Smooth muscle cell (in vitro differentiated cells): ENCODE results near the gene KAZN. TPM values are rescaled to one million over a fixed set of nuclear protein-coding genes. Genes with fewer than 3 reads are reported as not detected.
A peak's percentile ranks its signal among the peaks of the same experiment; 100 is the strongest.

Source experiments
- DNase-seq: peaks from one replicate; lab custom pipeline; 2025; ENCODE audit not compliant: unreplicated experiment; lab: John Stamatoyannopoulos, UW
- H2AFZ ChIP-seq: fragments of 200-600 bp; sonication (generic); 2 replicates; pipeline ENCODE4 v1.6.0; 2016; ENCODE audit warnings: antibody characterized with exemption, low read depth, mild to moderate bottlenecking
- H3F3A ChIP-seq: fragments of 200-600 bp; sonication (generic); 2 replicates; pipeline ENCODE4 v1.6.0; 2017; ENCODE audit warnings: antibody characterized with exemption, low read depth
- H3K27ac ChIP-seq: fragments of 200-600 bp; sonication (generic); 2 replicates; pipeline ENCODE4 v1.5.1; 2016; ENCODE audit warnings: low read depth, mild to moderate bottlenecking
- H3K27me3 ChIP-seq: fragments of 200-600 bp; sonication (generic); 2 replicates; pipeline ENCODE4 v1.6.1; 2016; ENCODE audit warnings: low read depth, mild to moderate bottlenecking
- H3K36me3 ChIP-seq: fragments of 200-600 bp; sonication (generic); 2 replicates; pipeline ENCODE4 v1.5.1; 2016; ENCODE audit warnings: low read depth
- H3K4me1 ChIP-seq: fragments of 200-600 bp; sonication (generic); 2 replicates; pipeline ENCODE4 v1.5.1; 2016; ENCODE audit warnings: low read depth
- H3K4me2 ChIP-seq: fragments of 200-600 bp; sonication (generic); 2 replicates; pipeline ENCODE4 v1.6.0; 2016; ENCODE audit warnings: mild to moderate bottlenecking
- H3K4me3 ChIP-seq: fragments of 200-600 bp; sonication (generic); 2 replicates; pipeline ENCODE4 v1.5.1; 2016; ENCODE audit warnings: mild to moderate bottlenecking
- H3K79me2 ChIP-seq: fragments of 200-600 bp; sonication (generic); 2 replicates; pipeline ENCODE4 v1.6.0; 2016; ENCODE audit warnings: low read depth, mild to moderate bottlenecking
- H3K9ac ChIP-seq: fragments of 200-600 bp; sonication (generic); 2 replicates; pipeline ENCODE4 v1.6.0; 2016; ENCODE audit warnings: low read depth
- H3K9me3 ChIP-seq: fragments of 200-600 bp; sonication (generic); replicated peaks from 2 replicates; pipeline ENCODE4 v1.5.1; 2016; ENCODE audit warnings: low read depth
- H4K20me1 ChIP-seq: fragments of 200-600 bp; sonication (generic); 2 replicates; pipeline ENCODE4 v1.6.0; 2016; ENCODE audit warnings: low read depth
- WGBS: methylation state at CpG from one replicate; pipeline ENCODE4 v1.1.7; 2016; ENCODE audit warnings: low lambda C conversion rate; 5-methylcytosine and 5-hydroxymethylcytosine counted together
- polyA plus RNA-seq: library from polyadenylated mRNA; unstranded; fragments of >200 nt; fragmentation: Nextera tagmentation; extraction: Ambion mirVana; gene quantifications from 2 replicates; pipeline ENCODE4 v1.2.1, GENCODE V29; 2016
- total RNA-seq: library from RNA; depleted of rRNA; stranded (reverse); fragments of >200 nt; gene quantifications from 2 replicates; pipeline ENCODE4 v1.2.3, GENCODE V29; 2014
- TF ChIP-seq, protein P1 (sequence below): fragments of 200-600 bp; sonication (generic); IDR thresholded peaks from 2 replicates; pipeline ENCODE4 v1.5.1; 2017; ENCODE audit warnings: borderline replicate concordance, mild to moderate bottlenecking, antibody characterized with exemption; ENCODE audit not compliant: insufficient read depth, poor library complexity, severe bottlenecking

KAZN gene
- total and polyA plus RNA-seq, 2 experiments from 2014 or later: 6.3 to 8.2 TPM

DNA sequence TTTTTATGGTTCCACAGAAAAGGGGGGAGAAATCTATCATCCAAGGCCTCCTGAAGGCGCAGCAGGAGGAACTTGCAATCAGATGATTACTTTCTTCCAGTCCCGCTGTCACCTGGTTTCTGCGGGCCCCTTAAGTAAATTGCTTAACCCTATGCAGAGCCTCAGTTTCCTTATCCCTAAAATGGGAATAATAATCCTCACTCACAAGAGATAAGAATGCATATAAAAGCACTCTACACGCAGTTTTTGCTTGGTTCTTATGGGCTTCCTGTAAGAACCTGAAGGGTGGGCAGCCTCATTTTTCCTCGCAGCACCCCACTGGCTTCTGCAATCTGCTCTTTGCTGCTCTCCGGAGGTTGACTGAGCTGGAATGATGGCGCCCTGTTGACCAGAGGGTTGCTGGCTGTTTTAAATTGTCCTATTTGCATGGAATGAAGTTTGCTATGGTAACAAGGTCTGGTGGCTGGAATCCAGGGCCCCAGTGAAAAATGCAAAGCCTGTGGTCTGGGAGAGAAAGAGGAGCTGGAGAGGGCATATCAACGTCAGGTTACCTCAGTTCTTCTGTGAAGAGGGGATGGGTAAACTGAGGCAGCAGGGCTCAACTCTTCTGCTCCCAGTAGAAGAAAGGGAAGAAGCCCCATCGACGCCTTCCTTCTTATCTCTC, 1.0 kb upstream of the KAZN start:
- Histone ChIP-seq H3K4me1 (peaks cover 35% of the 10 kb centered on the region), H3F3A (no peaks in the 10 kb centered on the region), H3K9ac (no peak overlapping the region), H2AFZ (peak overlapping the region; percentile 71), H3K36me3 (no peaks in the 10 kb centered on the region), H4K20me1 (no peaks in the 10 kb centered on the region), H3K4me2 (peak overlapping the region; percentile 97), H3K4me3 (peak overlapping the region; percentile 65), H3K27ac (no peak overlapping the region), H3K9me3 (no peaks in the 10 kb centered on the region), H3K79me2 (no peaks in the 10 kb centered on the region), H3K27me3 (peaks cover 71% of the 10 kb centered on the region)
- TF ChIP-seq, protein P1, sequence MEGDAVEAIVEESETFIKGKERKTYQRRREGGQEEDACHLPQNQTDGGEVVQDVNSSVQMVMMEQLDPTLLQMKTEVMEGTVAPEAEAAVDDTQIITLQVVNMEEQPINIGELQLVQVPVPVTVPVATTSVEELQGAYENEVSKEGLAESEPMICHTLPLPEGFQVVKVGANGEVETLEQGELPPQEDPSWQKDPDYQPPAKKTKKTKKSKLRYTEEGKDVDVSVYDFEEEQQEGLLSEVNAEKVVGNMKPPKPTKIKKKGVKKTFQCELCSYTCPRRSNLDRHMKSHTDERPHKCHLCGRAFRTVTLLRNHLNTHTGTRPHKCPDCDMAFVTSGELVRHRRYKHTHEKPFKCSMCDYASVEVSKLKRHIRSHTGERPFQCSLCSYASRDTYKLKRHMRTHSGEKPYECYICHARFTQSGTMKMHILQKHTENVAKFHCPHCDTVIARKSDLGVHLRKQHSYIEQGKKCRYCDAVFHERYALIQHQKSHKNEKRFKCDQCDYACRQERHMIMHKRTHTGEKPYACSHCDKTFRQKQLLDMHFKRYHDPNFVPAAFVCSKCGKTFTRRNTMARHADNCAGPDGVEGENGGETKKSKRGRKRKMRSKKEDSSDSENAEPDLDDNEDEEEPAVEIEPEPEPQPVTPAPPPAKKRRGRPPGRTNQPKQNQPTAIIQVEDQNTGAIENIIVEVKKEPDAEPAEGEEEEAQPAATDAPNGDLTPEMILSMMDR: no peak
- WGBS: 37% methylated on average over 10 of the region's 10 CpGs
- DNase-seq: no peak

DNA sequence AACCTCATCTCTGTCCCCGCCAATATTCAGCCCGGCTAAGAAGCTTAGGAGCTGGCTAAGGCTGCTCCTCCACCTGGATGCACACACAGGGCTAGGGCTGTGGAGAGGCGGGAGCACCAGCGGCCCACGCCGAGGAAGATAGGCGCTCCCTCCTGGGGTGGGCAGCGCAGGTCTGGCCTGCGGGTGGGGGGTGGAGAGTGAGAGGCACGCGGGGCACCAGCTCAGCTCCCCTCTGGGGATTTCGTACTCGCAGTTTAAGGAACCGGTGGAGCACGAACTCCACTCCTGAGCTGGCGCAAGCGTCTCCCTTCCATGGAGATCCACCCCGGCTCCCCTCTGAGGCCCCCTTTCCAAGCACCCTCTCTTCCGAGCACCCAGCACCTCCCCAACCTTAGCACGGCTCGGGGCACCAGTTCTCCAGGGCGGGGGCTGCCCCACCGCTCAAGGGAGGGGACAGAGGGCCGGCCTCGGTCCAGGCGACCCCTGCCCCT, 433 bp upstream of the KAZN start:
- TF ChIP-seq, protein P1: no peak
- 3% methylated on average over 18 of the region's 26 CpGs for WGBS
- no peak overlapping the region for H3K27ac ChIP-seq
- no peak for DNase-seq
- H3F3A ChIP-seq: no peaks in the 10 kb centered on the region
- H4K20me1 ChIP-seq: no peaks in the 10 kb centered on the region
- no peaks in the 10 kb centered on the region for H3K36me3 ChIP-seq
- peak overlapping the region; percentile 97 for H3K4me2 ChIP-seq
- H3K27me3 ChIP-seq: peaks cover 72% of the 10 kb centered on the region
- H2AFZ ChIP-seq: peak overlapping the region; percentile 71
- no peaks in the 10 kb centered on the region for H3K9me3 ChIP-seq
- H3K9ac ChIP-seq: peak overlapping the region; percentile 60
- no peaks in the 10 kb centered on the region for H3K79me2 ChIP-seq
- peaks cover 41% of the 10 kb centered on the region for H3K4me1 ChIP-seq
- H3K4me3 ChIP-seq: peak overlapping the region; percentile 65

DNA sequence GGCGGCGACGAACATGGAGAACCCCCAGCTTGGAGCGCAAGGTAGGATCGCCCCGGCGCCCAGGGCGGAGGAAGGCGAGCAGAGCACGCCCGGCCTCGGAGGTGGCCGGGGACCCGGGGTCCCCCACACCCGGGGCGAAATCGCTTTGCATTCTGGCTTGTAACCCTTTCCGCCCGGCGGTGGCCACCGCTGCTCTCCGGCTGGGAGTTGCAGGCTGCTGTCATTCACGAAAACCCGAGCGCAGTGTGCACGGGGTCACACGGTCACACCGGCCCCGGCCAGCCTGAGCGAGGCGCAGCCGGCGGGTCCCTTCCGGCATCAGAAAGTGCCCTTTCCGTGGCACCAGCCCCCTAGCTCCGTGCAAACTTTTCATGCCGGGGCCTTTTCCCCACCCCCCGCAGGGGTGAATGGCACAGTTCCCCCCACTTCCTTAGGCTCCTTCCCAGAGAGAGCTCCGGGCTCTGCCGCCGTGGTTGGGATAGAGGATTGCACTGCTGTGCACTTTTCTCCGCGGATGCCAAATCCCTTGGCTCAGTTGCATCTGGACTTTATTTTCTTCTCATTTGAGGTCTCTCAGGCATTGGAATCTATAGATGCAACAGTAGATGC, 802 bp downstream of the KAZN start:
- TF ChIP-seq, protein P1: no peak
- 1% methylated on average over 43 of the region's 43 CpGs for WGBS
- Histone ChIP-seq H4K20me1 (no peaks in the 10 kb centered on the region), H3K9ac (no peak overlapping the region), H3K27me3 (peaks cover 62% of the 10 kb centered on the region), H3F3A (no peaks in the 10 kb centered on the region), H3K4me2 (peak overlapping the region; percentile 97), H3K4me1 (peaks cover 41% of the 10 kb centered on the region), H3K36me3 (no peaks in the 10 kb centered on the region), H3K27ac (no peak overlapping the region), H3K9me3 (no peaks in the 10 kb centered on the region), H3K79me2 (no peaks in the 10 kb centered on the region), H3K4me3 (peak overlapping the region; percentile 65), H2AFZ (no peak overlapping the region)
- DNase-seq: no peak

DNA sequence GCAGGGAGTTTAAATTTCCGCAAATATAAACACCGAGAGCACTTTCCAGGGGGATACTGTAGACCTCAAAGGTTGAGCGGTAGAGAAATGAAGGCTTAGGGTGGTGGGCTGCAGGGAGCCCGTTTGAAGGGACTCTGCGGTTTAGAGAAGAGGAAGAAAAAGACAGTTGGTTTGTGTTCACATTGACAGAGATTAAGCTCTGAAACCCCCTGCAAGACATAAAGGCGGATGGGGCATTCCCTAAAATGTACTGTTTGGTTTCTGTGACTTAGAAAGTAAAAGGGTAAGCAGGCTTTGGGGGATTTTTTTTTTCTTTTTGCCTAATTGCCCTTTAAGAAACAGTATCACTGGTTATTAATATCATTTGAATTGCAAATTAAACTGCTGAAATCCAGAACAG, 1.3 kb downstream of the KAZN start:
- no peak overlapping the region for H3K27ac ChIP-seq

More for the DNA sequence above, 1.3 kb downstream of the KAZN start:
- Histone ChIP-seq H3K79me2 (no peaks in the 10 kb centered on the region), H3K4me1 (peaks cover 41% of the 10 kb centered on the region), H4K20me1 (no peaks in the 10 kb centered on the region), H3K36me3 (no peaks in the 10 kb centered on the region), H3K9ac (no peak overlapping the region), H3K4me2 (peak overlapping the region; percentile 97), H3K9me3 (no peaks in the 10 kb centered on the region), H3K27me3 (peaks cover 61% of the 10 kb centered on the region), H3K4me3 (peak overlapping the region; percentile 65), H3F3A (no peaks in the 10 kb centered on the region), H2AFZ (no peak overlapping the region)
- WGBS: 8% methylated on average over 6 of the region's 6 CpGs
- TF ChIP-seq, protein P1: no peak
- no peak for DNase-seq
